Stimulated activated CD8-positive, alpha-beta memory T cell treated with anti-CD3 and anti-CD28 coated beads, Interleukin-7, amount 100 ng/mL, for 24 hours (primary cell): ENCODE results near the gene FBN3.

Source experiments
- DNase-seq: peaks from one replicate; pipeline ENCODE4 v3.0.0-alpha.2; 2020; ENCODE audit warnings: low read depth

Gene FBN3

DNA sequence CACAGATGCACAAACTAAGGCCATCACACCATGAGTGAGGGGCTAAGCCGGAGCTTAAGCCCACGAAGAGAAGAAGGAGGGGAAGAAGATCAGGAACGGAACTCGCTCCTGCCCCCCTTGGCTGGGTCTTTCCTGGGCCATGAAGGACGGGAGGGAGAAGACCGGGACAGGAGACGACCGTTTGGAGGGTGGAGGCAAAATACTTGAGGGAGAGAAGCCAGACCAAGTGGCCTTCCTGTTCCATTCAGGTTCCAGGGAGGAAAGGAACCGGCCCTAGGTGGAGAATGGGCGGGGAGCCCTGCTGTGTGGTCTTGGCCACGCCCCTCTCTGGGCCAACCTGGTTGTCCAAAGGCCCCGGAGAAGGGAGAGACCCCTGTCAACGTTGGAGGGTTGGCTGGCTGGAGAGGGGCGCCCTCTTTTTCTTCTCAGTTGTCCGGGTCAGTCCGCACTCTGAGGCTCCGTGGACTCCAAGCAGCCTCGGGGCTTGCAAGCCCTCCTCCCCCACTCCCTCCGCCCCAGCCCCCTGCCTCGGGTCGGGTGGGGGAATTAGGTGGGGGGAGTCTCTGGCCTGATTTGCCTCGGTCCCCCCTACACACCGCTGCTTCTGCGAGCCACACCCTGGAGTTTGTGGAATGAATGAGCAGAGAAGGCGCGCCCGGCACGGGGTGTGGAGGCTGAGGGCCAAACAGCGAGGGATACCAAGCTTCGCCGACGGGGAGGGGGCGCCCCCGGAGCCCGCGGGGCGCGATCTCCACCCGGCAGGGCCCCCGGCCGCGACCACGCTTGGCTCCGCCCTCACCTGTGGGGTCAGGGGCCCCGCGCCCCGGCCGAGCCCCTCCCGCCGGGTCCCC lies 757 bp downstream of the FBN3 start:
- DNase-seq = no peak

DNA sequence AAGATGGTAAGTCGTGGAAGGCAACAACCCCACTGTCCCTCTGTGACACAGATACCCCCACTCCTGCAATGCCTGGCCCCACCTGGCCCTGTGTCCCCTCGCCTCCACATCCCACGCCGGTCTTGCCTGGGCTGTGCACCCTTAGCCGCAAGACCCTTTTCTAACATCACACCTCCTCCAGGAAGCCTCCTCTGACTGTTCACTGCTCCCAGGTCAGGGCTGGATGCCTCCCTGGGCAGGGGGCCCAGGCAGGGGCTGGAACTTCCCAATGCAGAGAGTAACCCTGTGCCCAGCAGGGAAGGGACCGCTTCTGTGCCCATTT lies 1.3 kb downstream of the FBN3 start:
- no peak for DNase-seq

DNA sequence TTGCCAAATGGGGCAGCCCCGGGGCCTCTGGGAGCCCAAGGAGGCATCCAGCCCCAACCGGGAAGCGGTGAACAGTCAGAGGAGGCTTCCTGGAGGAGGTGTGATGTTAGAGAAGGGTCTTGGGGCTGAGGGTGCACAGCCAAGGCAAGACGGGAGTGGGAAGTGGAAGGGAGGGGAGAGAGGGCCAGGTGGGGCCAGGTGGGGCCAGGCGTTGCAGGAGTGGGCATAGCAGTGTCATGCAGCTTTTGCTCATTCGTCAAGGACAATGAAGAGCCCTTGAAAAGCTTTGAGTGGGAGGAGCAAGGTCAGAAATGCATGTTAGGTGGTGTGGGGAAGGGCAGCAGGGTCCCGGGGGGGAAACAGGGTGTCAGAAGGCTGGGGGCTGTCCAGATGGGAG lies 1.8 kb downstream of the FBN3 start:
- DNase-seq = no peak

DNA sequence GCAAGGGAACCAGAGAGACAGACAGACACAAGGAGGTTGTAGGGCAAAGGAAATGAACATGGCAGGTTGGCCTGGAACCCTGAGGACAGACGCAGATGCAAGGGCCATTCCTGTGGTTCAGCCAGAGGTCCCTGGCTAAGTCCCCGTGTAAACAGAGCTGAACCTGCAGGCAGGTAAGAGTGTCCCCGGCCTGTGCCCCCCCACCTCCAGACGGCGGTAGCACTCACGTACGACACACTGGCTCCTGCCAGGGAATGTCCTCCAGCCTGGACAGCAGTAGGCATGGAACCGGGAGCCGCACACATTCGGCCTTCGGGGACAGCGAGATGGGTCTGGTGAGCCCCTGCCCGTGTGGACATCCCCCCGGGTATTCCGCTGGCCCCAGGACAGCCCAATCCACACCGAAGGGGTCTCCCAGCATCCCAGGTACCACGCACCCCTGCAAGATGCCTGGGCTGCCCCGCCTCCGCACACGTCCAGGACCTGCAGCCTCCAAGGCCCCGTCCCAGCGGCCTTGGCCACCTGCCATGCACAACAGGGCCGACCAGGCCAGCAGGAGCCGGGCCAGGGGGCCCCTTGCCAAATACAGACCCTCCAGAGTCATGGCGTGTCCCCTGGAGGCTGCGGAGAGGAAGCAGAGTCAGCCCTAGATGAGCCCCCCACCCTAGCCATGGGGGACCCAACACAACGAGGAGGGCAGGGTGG lies 2.4 kb downstream of the FBN3 start:
- no peak for DNase-seq

DNA sequence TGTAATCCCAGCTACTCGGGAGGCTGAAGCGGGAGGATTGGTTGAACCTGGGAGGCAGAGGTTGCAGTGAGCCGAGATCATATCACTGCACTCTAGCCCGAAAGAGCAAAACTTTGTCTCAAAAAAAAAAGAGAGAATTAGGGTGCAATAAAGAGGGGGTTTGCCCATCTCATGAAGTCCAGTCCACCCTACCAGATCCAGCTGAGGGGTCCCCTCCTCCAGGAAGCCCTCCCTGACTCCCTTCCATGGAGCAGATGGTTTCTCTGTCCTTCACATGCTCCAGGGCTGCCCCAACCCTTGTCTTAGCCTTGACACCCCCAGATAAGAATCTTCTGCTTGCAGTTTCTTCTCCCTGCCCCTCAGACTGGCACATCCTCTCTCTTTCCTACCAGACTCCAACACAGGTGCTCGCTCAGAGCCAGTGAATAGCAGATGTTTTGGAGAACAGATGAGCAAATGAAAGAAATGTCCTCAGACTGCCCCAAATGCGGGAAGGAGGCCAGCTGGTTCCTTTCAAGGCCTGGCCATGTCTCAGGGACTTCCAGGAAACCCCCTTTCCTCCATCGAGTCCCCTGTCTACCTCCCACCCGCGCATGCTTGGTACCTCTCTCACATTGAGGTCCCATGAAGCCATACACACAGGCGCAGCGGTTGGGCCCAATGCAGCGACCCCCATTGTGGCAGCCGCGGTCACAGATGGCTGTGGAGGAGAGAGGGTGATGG lies 5.0 kb downstream of the FBN3 start:
- no peak for DNase-seq

DNA sequence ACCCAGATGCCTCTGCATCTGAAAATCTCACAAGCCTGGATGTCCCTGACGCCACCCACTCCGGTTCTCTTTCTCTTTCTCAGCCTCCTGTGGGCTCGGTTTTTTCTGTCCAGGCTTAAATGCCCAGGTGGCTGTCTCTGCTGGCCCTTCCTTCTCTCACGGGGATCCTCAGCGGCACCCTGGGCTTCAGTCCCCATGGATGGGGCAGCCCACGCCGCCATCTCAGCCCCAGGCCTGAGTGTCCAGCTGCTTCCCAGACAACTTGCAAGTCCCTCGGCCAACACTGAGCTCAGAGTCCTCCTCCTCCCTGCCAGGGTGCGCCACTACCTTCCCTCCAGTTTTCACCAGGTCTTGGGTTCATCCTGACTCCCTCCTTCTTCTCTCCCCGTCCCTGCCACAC lies 6.4 kb downstream of the FBN3 start:
- no peak for DNase-seq

DNA sequence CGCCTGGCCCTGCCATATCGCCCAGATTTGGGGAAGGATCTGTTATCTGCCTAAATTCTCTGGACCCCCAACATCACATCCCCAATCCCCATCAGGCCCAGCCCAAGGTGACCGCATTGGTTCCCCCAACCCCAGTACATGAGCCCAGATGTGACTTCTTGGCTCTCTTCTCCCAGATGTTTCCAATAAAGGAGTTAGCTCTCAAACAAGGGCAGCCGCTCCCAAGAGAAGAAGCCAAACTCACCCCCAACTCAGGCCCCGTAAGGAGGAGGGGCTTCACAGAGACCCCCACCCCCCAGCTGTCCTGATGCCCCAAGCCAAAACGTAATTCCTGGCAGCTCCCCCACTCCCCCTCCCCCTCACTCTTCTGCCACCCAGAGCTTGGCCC lies 6.9 kb downstream of the FBN3 start:
- no peak for DNase-seq

DNA sequence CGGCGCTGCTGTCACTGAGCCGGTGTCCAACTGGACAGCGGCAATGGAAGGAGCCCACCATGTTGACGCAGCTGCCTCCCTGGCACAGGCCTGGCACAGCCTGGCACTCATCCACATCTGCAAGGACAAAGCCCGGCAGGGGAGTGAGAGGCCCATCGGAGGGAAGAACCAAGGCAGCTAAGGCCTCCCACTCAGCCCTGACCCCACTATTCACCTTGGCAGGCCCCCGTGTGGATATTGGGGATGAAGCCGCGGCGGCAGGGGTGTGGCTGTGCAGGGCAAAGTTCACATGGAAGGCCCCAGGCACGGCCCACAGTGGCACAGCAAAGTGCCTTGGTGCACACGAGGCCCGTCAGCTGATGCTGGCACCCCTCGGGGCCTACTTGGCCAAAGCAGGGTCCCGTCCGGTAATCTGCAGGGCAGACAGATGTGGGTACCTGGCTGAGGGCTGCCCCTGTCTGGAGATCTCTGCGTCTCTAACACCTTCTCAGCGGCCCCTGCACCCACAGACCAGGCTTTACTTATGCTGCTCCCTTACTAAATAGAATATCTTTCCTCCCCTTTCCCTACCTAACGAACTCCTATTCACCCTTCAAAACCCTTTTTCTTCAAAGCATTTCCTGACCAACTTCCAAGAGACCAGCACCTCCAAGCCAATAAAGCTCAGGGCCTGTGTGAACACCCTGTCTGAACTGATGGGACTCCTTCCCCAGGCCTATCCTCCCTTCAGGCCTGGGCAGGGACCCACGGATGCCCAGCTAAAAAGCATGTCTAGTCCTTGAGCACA lies 7.5 kb downstream of the FBN3 start:
- DNase-seq = no peak

DNA sequence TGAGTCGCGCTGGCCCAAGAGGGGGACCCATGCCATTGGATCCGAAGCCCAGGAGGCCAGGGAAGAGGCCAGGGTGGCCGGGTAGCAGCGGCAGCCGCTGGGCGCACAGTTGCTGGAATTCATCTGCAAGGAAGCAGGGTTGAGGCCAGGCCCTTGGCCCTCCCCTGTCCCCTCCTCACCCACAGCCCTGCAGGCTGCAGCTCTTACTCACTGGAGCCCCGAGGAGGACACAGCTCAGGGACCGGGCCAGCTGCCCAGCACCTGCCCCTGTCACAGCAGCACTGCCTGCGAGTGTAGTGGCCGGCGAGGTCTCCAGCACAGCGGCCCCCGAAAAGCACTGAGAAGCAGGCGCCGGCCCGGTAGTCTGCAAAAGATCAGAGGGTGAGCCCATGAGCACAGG lies 11.2 kb downstream of the FBN3 start:
- no peak for DNase-seq

DNA sequence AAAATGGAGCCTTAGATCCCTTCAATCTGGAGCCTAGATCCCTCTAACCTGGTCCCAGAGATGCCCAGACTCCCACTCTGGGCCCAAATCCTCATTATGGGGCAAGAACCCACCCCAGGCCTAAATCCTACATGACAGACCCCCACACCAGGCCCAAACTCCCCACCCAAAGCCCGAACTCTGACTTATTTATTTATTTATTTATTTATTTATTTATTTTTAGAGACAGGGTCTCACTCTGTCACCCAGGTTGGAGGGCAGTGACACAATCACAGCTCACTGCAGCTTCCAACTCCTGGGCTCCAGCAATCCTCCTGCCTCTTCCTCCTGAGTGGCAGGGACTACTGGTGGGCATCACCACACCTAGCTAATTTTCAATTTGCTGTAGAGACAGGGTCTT lies 12.0 kb downstream of the FBN3 start:
- no peak for DNase-seq

DNA sequence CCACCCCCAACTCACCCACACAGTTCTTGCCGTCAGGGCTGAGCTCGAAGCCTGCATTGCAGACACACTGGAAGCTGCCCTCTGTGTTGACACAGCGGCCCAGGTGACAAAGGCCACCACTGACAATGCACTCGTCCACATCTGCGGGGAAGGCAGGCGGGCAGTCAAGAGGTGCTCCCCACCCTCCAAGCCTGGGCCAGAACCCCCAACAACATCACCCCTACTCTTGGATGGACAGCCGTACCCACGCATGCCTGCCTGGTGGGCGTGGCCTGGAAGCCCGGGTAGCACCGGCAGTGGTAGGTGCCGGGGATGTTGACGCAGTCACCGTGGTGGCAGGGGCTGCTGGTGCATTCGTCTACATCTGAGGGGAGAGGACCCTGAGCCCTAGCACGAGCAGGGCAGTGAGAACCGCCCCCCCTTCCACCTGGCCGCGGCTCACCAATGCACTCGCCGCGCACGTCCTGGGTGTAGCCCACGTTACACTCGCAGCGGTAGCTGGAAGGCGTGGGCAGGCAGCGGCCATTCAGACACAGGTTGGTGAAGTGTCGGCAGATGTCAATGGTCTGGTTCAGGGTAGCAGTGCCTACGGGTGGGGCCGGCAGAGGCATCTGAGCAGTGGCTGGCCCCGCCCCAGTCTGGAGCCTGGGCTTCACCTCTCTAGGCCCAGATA lies 13.3 kb downstream of the FBN3 start:
- no peak for DNase-seq

DNA sequence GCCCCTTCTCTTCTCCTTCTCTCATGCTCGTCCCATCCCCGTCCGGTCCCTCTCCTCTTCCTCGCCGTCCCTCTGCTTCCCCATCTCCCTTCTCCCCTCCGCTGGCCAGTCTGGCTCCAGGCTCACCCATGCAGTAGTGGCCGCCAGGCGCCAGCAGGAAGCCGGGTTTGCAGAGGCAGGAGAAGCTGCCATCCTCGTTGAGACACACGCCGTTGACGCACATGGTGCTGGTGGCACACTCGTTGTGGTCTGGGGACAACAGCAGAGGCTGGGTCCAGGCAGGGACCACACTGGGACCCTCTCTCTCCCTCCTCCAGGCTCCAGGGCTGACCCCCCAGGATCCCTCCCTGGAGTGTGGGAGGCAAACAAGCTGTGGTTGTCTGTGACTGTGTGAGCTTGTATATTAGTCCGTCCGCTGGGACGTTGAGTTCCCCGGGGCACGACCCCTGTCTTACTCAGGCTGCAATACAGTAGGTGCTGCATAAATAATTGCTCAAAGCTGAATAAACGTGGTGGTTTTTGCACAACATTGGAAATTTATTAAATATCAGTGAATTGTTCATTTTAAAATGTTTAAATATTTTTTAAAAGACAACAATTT lies 16.4 kb downstream of the FBN3 start:
- DNase-seq = no peak

DNA sequence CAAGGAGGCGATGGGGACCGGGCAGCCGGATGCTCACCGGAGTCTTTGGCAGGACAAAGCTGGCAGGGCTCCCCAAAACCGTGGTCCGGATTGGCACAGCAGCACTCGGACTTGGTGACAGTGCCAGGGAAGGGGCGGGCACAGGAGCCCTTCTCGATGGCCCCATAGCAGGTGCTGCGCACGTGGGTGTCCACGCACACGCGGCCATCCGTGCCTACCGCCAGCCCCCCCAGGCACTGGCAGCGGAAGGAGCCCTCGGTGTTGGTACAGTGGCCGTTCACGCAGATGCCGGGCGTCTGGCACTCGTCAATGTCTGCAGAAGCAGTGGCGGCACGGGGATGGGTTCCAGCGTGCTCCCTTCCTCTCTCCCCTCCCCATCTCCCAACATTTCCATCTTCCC lies 17.9 kb downstream of the FBN3 start:
- DNase-seq = no peak

DNA sequence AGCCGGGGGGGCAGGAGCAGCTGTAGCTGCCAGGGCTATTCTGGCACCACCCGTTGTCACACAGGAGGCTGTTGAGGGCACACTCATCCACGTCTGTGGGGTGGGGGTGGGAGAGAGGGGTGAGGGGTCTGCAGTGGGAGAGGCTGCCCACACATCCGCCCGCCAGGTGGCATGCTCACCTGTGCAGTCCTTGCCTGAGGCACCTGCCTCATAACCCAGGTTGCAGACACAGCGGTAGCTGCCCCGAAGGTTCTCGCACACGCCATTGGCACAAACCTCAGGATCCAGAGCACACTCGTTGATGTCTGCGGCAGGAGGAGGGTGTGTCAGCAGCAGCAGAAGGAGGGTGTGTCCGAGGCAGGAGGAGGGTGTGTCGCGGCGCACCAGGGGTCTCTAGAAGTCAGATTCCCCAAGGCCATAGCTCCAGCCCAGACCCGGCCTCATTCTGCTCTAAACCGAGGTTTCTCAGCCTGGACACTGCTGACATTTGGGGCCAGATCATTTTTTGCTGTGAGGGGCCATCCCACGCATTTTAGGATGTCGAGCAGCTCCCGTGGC lies 20.3 kb downstream of the FBN3 start:
- DNase-seq = no peak

DNA sequence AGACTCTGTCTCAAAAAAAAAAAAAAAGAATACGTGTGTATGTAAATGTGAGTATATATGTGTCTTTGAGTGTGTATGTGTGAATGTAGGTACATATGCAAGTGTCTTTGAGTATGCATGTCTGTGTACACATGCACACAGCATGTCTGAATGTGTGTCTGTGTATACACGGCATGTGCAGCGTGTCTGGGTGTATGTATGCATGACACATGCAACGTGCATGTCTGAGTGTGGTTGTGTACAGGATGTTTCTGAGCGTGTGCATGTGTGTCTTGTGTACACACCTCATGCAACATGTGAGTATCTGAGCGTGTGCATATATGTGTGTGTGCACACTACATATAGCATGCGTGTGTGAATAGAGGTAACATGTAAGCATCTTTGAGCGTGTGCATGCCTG lies 20.8 kb downstream of the FBN3 start:
- DNase-seq = no peak

DNA sequence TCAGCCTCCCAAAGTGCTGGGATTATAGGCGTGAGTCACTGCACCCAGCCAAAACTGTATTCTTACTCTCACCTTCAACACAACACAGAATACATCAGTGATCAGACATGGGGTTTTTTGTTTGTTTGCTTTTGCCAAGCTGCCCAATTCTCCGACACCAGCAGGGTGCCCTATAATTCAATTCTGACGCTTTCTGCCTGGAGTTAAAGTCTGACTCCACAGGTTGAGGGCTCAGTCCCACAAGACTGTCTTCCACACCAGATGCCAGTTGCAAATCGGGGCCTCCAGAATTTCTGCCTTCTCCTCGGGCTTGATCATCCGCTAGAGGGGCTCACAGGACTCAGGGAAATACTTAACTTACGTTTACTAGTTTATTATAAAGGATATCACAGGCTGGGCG lies 22.1 kb downstream of the FBN3 start:
- DNase-seq = no peak

DNA sequence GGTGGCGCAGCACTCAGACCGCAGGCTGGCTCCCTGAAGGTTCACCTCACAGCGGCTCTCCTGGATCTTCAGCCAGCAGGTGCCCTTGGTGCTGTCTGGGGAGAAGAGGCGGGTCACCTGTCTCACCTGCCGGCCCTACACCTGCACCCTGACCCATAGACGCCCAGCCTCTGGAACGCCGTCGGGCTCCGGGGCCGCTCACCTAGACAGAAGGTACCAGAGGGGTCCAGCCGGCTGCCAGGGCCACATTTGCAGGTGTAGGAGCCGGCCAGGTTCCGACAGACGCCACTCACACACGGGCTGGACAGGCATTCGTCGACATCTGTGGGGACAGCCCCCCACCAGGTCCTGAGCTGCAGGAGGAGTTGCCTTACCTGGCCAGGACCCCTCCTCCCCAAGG lies 22.9 kb downstream of the FBN3 start:
- no peak for DNase-seq

DNA sequence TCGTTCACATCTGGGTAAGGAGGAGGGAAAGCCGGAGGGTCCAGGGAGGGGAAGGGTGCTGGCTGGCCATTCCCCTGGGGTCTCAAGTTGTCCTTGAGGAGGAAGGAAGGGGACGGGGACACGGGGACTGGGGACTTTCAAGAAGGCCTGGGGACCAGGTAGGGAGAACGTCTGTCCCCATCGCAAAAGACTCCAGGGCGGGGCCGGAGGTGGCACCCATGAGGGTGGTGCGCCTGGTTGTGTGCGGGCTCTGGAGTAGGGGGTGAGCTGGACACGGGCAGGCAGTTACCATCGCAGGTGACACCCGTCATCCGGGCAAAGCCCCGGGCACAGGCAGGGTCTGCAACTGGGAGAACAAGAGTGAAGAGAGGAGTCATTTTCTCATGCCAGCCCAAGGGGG lies 23.4 kb downstream of the FBN3 start:
- no peak for DNase-seq

DNA sequence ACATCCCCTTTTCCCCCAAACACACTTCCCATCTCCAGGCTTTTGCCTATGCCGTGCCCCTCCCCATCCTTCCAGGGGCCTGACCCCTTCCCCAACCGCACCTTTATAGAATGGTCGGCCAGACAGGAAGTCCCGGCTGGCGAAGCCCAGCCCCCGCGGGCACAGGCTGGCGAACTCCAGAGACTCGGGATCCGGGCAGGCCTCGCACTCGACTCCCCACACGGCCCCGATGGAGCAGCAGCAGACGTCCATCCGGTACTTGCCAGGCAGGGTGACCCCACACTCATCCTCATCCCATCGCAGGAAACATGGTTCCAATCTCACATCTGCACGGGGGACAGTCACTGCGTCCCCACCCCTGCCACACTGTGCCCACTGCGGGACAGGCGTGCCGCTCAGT lies 25.7 kb downstream of the FBN3 start:
- DNase-seq = no peak

DNA sequence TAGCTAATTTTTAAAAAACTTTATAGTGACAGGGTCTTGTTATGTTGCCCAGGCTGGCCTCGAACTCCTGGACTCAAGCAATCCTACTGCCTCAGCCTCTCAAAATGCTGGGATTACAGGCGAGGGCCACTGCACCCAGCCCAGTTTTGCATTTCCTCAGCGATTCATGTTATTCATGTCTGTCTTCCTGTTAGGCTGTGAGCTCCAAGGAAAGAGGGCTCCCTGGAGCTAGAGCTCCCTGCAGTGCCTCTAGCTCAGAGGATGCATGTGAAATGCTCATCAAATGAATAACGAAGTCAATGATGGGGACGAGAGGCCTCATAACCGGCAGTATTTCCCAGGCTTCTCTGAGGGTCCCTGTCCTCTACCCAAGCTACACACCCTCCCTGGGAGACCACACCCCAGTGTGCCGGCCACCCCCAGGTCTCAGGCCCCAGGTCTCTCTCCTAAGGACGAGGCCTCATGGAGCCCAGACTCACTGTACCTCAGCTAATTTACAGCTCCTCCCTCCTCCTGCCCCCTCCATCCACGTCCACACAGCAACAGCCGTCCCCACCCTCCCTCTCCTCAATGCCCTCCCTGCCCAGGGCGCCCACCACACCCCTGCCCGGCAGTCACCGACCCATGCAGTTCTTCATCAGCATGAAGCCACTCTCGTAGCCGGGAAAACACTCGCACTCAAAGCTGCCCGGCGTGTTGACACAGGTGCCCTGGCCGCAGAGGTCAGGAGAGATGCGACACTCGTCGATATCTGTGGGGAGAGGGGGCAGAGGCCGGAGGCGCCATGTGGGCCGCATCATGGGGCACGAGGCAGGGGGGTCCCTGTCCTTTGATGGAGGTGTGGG lies 28.5 kb downstream of the FBN3 start:
- no peak for DNase-seq
